ENCODE data around the gene GSTM5.
"Not testable (repeated sequence)": the region's sequence is repeated elsewhere in the genome, so short reads cannot be mapped to it uniquely, and the experiment has no call there.

Gene GSTM5

DNA sequence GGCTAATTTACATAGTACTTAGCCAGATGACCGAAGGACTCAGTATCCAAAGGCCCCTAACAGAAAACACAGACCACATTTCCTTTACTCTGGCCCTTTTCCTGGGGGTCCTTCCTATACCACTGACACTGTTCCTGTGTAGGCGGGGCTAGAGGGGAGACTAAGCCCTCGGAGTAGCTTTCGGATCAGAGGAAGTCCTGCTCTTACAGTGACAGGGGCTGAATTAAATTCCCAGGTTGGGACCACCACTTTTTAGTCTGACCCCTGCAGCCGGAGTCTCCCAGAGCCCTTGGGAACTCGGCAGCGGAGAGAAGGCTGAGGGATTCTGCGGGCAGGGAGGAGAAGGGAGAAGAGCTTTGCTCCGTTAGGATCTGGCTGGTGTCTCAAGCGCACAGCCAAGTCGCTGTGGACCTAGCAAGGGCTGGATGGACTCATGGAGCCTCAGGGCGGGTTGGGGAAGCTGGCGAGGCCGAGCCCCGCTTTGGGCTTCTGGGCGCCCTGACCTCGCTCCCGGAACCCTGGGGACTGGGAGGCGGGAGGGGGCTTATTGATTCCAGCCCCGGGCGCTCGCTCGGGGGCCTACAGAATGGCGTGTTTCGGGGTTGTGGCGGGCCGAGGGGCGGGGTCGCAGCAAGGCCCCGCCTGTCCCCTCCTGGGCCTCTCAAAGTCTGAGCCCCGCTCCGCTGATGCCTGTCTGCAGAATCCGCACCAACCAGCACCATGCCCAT, at the start of gene GSTM5:
Gene GSTM5 (plus strand): TSS at position 659 of the 728 bp plus-strand sequence. CDS start 62 bp downstream, at position 721.
- H3K4me3 ChIP-seq (ENCODE audit: low read length): not testable (repeated sequence)

DNA sequence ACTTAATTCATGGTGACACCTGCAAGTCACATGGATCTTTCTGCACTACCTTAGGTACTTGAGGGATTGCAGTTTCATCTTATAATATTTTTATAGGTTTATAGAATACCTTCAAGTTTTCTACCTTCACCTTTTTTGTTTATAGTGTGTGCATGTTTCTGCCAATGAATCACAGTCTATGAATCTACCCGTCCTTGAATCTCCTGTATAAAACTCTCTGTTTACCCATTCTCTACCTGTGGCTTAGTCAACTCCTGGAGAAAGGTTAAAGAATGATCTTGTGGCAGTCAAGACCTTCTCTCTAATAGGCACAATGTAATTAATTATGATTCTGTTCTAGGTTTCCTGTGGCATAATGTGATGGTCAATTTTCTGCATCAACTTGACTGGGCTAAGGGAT, 47.4 kb upstream of the GSTM5 start:
- no peak overlapping the region for H3K4me3 ChIP-seq (ENCODE audit: low read length)
- no peak for TF ChIP-seq ZNF274 (IDR thresholded peaks at IDR 0.05; ENCODE audit: low read depth, low read length)

DNA sequence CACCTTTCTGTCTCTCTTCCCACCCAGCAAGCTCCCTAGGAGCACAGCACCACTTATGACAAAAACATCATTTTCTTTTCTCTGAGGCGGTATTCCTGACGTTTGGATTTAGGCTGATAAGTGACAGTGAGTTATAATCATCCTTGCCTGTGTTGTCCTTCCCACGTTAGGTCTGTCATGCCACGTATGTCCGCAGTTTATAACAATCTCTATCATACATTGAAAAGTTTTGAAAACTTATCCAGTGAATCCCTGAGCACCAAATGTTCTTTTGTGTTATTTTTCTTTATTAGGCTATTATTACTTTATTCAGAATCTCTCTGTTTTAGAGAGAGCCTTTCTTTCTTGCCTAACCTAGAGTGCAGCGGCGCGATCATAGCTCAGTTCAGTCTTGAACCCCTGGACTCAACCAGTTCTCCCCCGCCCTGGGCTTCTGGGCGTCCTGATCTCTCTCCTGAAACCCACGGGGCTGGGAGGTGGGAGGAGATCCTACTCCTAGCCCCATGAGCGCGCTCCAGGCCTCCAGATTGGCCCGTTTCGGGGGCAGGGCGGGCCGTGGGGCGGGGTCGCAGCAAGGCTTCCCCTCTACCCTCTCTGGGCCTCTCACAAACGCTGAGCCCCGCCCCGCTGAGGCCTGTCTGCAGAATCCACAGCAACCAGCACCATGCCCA, 44.5 kb upstream of the GSTM5 start, which contains the start of gene GSTM2:
Gene GSTM2 (plus strand): TSS at position 606 of the 671 bp plus-strand sequence. CDS start 59 bp downstream, at position 665.
- no peak for TF ChIP-seq ZNF274 (IDR thresholded peaks at IDR 0.05; ENCODE audit: low read depth, low read length)
- H3K4me3 ChIP-seq (ENCODE audit: low read length): no peak within 1 kb of the TSS

- no peak overlapping the region for H3K4me3 ChIP-seq (ENCODE audit: low read length)
- TF ChIP-seq ZNF274 (IDR thresholded peaks at IDR 0.05; ENCODE audit: low read depth, low read length): no peak
Measured at GRCh38 chr1:109668123-109668775, 43.8 kb upstream of the GSTM5 start.

DNA sequence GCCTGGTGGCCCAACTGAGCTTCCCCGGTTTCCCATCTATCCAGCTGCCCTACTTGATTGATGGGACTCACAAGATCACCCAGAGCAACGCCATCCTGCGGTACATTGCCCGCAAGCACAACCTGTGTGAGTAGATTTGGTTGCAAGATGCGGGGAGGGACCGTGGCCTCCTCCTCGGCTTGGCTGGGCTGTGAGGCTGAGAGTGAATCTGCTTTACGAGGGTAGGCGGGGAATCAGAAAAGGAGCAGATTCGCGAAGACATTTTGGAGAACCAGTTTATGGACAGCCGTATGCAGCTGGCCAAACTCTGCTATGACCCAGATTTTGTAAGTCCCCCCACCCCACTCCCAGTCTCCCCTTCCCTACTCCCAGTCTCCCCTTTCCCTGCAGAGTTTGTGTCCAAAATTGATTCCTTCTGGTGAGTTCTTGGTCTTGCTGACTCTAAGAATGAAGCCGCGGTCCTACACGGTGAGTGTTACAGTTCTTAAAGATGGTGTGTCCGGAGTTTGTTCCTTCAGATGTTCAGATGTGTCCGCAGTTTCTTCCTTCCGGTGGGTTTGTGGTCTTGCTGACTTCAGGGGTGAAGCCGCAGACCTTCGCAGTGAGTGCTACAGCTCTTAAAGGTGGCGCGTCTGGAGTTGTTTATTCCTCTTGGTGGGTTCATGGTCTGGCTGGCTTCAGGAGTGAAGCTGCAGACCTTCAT, 42.7 kb upstream of the GSTM5 start:
- H3K4me3 ChIP-seq (ENCODE audit: low read length): no peak overlapping the region
- TF ChIP-seq ZNF274 (IDR thresholded peaks at IDR 0.05; ENCODE audit: low read depth, low read length): no peak

DNA sequence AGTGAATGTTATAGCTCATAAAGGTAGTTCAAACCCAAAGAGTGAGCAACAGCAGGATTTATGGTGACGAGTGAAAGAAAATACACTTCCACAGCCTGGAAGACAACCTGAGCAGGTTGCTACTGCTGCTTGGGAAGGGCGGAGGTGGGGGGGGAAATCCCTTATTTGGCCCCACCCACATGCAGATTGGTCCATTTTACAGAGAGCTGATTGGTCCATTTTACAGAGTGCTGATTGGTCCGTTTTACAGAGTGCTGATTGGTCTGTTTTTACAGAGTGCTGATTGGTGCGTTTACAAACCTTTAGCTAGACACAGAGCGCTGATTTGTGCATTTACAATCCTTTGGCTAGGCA, 42.1 kb upstream of the GSTM5 start:
- H3K4me3 ChIP-seq (ENCODE audit: low read length): not testable (repeated sequence)

- no peak for TF ChIP-seq ZNF274 (IDR thresholded peaks at IDR 0.05; ENCODE audit: low read depth, low read length)
- H3K4me3 ChIP-seq (ENCODE audit: low read length): no peak overlapping the region
Measured at GRCh38 chr1:109671067-109671466, 41.0 kb upstream of the GSTM5 start.

DNA sequence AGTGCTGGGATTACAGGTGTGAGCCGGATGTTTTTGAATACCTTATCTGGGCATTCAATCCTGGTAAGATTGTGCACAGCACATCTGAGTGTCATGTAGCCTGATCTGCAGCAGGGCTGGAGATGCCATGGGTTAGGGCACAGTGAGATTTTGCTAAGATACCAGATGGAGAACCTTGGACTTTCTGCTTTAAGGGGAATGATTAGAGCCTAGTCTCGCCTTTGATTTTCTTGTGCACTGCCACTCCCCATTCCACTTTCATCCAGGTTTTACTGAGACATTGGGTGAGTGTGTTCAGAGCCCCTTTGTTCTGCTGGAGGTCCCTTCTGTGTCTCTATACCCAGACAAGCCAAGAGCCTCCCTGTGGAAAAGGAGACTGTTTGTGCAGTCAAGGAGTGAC, 38.2 kb upstream of the GSTM5 start:
- H3K4me3 ChIP-seq (ENCODE audit: low read length): not testable (repeated sequence)

- not testable (repeated sequence) for H3K4me3 ChIP-seq (ENCODE audit: low read length)
Measured at GRCh38 chr1:109676683-109677381, 35.2 kb upstream of the GSTM5 start.

- no peak overlapping the region for H3K4me3 ChIP-seq (ENCODE audit: low read length)
- no peak for TF ChIP-seq ZNF274 (IDR thresholded peaks at IDR 0.05; ENCODE audit: low read depth, low read length)
Measured at GRCh38 chr1:109677459-109677858, 34.6 kb upstream of the GSTM5 start.

DNA sequence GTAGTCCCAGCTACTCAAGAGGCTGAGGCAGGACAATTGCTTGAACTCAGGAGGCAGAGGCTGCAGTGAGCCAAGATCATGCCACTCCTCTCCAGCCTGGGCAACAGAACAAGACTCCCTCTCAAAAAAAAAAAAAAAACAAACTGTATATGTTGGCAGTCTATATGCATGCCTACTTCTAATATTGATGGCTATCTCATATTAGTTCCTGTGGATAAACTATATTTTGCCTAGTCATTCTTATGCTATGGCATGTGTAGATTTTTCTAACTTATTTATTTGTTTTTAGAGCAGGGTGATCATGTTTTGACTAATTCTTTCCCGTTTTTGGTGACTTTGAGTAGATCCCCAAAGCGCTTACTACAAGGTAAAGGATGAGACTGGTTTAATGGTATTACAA, 33.4 kb upstream of the GSTM5 start:
- not testable (repeated sequence) for H3K4me3 ChIP-seq (ENCODE audit: low read length)

GRCh38 chr1:109684777-109685176, 27.3 kb upstream of the GSTM5 start:
- not testable (repeated sequence) for H3K4me3 ChIP-seq (ENCODE audit: low read length)

- H3K4me3 ChIP-seq (ENCODE audit: low read length): not testable (repeated sequence)
Measured at GRCh38 chr1:109685399-109685798, 26.7 kb upstream of the GSTM5 start.

GRCh38 chr1:109685890-109686289, 26.2 kb upstream of the GSTM5 start:
- H3K4me3 ChIP-seq (ENCODE audit: low read length): not testable (repeated sequence)

GRCh38 chr1:109687109-109687508, 24.9 kb upstream of the GSTM5 start:
- not testable (repeated sequence) for H3K4me3 ChIP-seq (ENCODE audit: low read length)
